Smooth muscle cell of the brain vasculature (primary cell): Measurements from ENCODE around the gene BUB1.
"Not testable (repeated sequence)": the region's sequence is repeated elsewhere in the genome, so short reads cannot be mapped to it uniquely, and the experiment has no call there.

Source experiments
- DNase-seq: peaks from one replicate; pipeline ENCODE4 v3.0.0-alpha.2; 2012; ENCODE audit warnings: low read depth, low spot score

BUB1 gene

GRCh38 chr2:110690083-110690965, 12.5 kb upstream of the BUB1 start:
- no peak for DNase-seq

- DNase-seq, result no peak
Observed at GRCh38 chr2:110688594-110689091, 10.8 kb upstream of the BUB1 start.

GRCh38 chr2:110687775-110688484, 10.1 kb upstream of the BUB1 start:
- DNase-seq, result not testable (repeated sequence)

- no peak for DNase-seq
Observed at GRCh38 chr2:110682872-110683271, 5.0 kb upstream of the BUB1 start.

- DNase-seq, result no peak
Observed at GRCh38 chr2:110682267-110682666, 4.4 kb upstream of the BUB1 start.

- DNase-seq, result no peak
Observed at GRCh38 chr2:110680709-110681108, 2.8 kb upstream of the BUB1 start.

GRCh38 chr2:110679865-110680264, 2.0 kb upstream of the BUB1 start:
- DNase-seq, result no peak

- no peak for DNase-seq
Observed at GRCh38 chr2:110679337-110679707, 1.5 kb upstream of the BUB1 start.

- DNase-seq, result no peak
Observed at GRCh38 chr2:110678457-110679336, 834 bp upstream of the BUB1 start.

- DNase-seq, result no peak
Observed at GRCh38 chr2:110677080-110677479, 783 bp downstream of the BUB1 start.

- no peak for DNase-seq
Observed at GRCh38 chr2:110675679-110676078, 2.2 kb downstream of the BUB1 start.

- no peak for DNase-seq
Observed at GRCh38 chr2:110674620-110675555, 3.0 kb downstream of the BUB1 start.

- DNase-seq, result no peak
Observed at GRCh38 chr2:110673201-110673600, 4.7 kb downstream of the BUB1 start.

GRCh38 chr2:110670826-110671225, 7.0 kb downstream of the BUB1 start:
- DNase-seq, result no peak

- DNase-seq, result no peak
Observed at GRCh38 chr2:110669079-110669478, 8.8 kb downstream of the BUB1 start.

GRCh38 chr2:110667071-110667470, 10.8 kb downstream of the BUB1 start:
- no peak for DNase-seq

- no peak for DNase-seq
Observed at GRCh38 chr2:110664135-110664534, 13.7 kb downstream of the BUB1 start.

- no peak for DNase-seq
Observed at GRCh38 chr2:110662560-110662959, 15.3 kb downstream of the BUB1 start.

GRCh38 chr2:110660558-110660957, 17.3 kb downstream of the BUB1 start:
- DNase-seq, result no peak

- no peak for DNase-seq
Observed at GRCh38 chr2:110659248-110659647, 18.6 kb downstream of the BUB1 start.
